Neural progenitor cell (in vitro differentiated cells): ENCODE results near the gene SATB1. TPM values are rescaled to one million over a fixed set of nuclear protein-coding genes. Genes with fewer than 3 reads are reported as not detected.
A peak's percentile ranks its signal among the peaks of the same experiment; 100 is the strongest.

ENCODE experiments used
- DNase-seq: peaks from one replicate; pipeline ENCODE4 v3.0.0-alpha.2; 2016; ENCODE audit warnings: low spot score
- H2AFZ ChIP-seq: fragments of 200-600 bp; sonication (generic); replicated peaks from 2 replicates; pipeline ENCODE4 v1.6.1; 2016; ENCODE audit warnings: antibody characterized with exemption
- H3F3A ChIP-seq: fragments of 200-600 bp; sonication (generic); 2 replicates; pipeline ENCODE4 v1.6.1; 2016; ENCODE audit warnings: antibody characterized with exemption, low read depth
- H3K27ac ChIP-seq: fragments of 200-600 bp; sonication (generic); 2 replicates; pipeline ENCODE4 v1.5.1; 2016; ENCODE audit warnings: mild to moderate bottlenecking
- H3K27me3 ChIP-seq: fragments of 200-600 bp; sonication (generic); 2 replicates; pipeline ENCODE4 v1.6.1; 2016; ENCODE audit warnings: mild to moderate bottlenecking, moderate library complexity
- H3K36me3 ChIP-seq: fragments of 200-600 bp; sonication (generic); 2 replicates; pipeline ENCODE4 v1.5.1; 2016
- H3K4me1 ChIP-seq: fragments of 200-600 bp; sonication (generic); 2 replicates; pipeline ENCODE4 v1.6.1; 2016; ENCODE audit warnings: mixed run types
- H3K4me2 ChIP-seq: fragments of 200-600 bp; sonication (generic); 2 replicates; pipeline ENCODE4 v1.6.1; 2016
- H3K4me3 ChIP-seq: fragments of 200-600 bp; sonication (generic); 2 replicates; pipeline ENCODE4 v1.5.1; 2016
- H3K79me2 ChIP-seq: fragments of 200-600 bp; sonication (generic); 2 replicates; pipeline ENCODE4 v1.6.1; 2016; ENCODE audit warnings: low read depth
- H3K9ac ChIP-seq: fragments of 200-600 bp; sonication (generic); 2 replicates; pipeline ENCODE4 v1.6.1; 2016
- H3K9me3 ChIP-seq: fragments of 200-600 bp; sonication (generic); 2 replicates; pipeline ENCODE4 v1.5.1; 2016; ENCODE audit warnings: low read depth
- H4K20me1 ChIP-seq: fragments of 200-600 bp; sonication (generic); 2 replicates; pipeline ENCODE4 v1.6.1; 2016; ENCODE audit warnings: low read depth
- H3K27ac Mint-ChIP-seq: 3 replicates; pipeline ENCODE4 v1.8.0; 2021; ENCODE audit warnings: mixed read lengths
- H3K27me3 Mint-ChIP-seq: 2 replicates; pipeline ENCODE4 v1.8.0; 2022; ENCODE audit warnings: low read depth, mild to moderate bottlenecking, inconsistent platforms, moderate library complexity, mixed read lengths; ENCODE audit not compliant: insufficient read depth
- H3K36me3 Mint-ChIP-seq: 3 replicates; pipeline ENCODE4 v1.8.0; 2021; ENCODE audit warnings: mixed read lengths
- H3K4me1 Mint-ChIP-seq: 3 replicates; pipeline ENCODE4 v1.8.0; 2021; ENCODE audit warnings: mixed read lengths
- H3K4me3 Mint-ChIP-seq: 3 replicates; pipeline ENCODE4 v1.8.0; 2021; ENCODE audit warnings: mild to moderate bottlenecking, moderate library complexity, mixed read lengths
- H3K9me3 Mint-ChIP-seq: 3 replicates; pipeline ENCODE4 v1.8.0; 2020; ENCODE audit warnings: mixed read lengths
- EZH2 ChIP-seq: fragments of 200-600 bp; sonication (generic); IDR thresholded peaks from 2 replicates; pipeline ENCODE4 v1.6.1; 2017; ENCODE audit warnings: antibody characterized with exemption, mild to moderate bottlenecking, moderate library complexity
- EZH2phosphoT487 ChIP-seq: fragments of 200-600 bp; sonication (generic); IDR thresholded peaks from 2 replicates; pipeline ENCODE4 v1.6.1; 2017; ENCODE audit warnings: antibody characterized with exemption
- total RNA-seq: library from RNA; depleted of rRNA; stranded (reverse); fragments of >200 nt; gene quantifications from 2 replicates; pipeline ENCODE4 v1.2.3, GENCODE V29; 2015; ENCODE audit warnings: low replicate concordance
- TF ChIP-seq, protein P1 (sequence below): fragments of 200-600 bp; sonication (generic); IDR thresholded peaks from 2 replicates; pipeline ENCODE4 v1.5.1; 2017; ENCODE audit warnings: antibody characterized with exemption, mild to moderate bottlenecking

Gene SATB1
- total RNA-seq = 38.2 and 38.6 TPM in 2 replicates

DNA sequence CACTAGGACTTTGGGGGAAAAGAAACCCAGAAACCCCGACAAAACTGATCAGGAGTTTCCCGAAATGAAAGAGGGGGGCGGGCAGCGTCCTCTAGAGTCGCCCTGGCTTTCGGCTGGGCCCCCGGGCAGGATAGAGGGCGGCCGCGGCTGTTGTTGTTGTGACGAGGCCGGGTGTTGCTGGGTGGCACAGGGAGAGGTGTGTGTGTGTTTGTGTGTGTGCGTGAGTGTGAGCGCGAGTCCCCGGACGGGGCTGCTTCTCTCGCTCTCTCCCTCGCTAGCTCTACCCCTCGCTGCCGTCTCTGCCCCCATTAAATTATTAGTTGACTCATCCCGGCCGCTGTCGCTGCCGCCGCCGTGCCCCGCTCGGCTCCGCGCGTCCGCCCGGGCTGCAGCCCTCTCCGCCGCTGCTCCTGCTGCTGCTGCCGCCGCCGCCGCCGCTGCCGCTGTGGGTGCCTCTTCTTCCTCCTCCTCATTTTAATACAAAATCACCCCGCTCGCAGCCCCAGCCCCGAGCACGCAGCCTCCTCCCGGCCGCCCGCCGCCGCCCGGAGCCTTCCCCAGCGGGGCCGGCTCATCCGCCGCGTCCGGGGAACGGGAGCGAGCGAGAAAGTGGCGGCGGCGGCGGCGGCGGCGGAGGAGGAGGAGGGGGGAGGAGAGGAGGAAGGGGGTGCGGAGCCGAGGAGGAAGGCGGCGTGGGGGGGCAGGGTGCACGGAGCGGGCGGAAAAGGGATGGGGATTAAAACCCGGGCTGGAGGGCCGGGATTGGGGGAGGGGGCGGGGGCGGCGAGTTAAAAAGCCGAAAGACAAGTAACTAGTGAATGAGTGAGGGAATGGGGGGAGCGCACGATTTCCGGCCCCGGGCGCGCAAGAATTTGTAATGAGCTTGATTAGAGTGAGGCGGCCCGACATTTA, at the start of gene SATB1:
SATB1 (minus strand) TSS at position 611 of the 912 bp plus-strand sequence. CDS start 4,372 bp downstream, outside the sequence.
- H3F3A ChIP-seq = peaks cover 22% of the 10 kb centered on the region
- peak within 1 kb of the TSS; percentile 93 for H3K4me3 Mint-ChIP-seq
- peak within 1 kb of the TSS; percentile 82 for H3K27ac Mint-ChIP-seq
- H3K4me1 ChIP-seq = peaks cover 14% of the 10 kb centered on the region
- H3K27me3 ChIP-seq = peaks cover 12% of the 10 kb centered on the region
- peak within 1 kb of the TSS; percentile 63 for H3K27ac ChIP-seq
- TF ChIP-seq EZH2 = no peak
- no peak for TF ChIP-seq EZH2phosphoT487
- TF ChIP-seq, protein P1, sequence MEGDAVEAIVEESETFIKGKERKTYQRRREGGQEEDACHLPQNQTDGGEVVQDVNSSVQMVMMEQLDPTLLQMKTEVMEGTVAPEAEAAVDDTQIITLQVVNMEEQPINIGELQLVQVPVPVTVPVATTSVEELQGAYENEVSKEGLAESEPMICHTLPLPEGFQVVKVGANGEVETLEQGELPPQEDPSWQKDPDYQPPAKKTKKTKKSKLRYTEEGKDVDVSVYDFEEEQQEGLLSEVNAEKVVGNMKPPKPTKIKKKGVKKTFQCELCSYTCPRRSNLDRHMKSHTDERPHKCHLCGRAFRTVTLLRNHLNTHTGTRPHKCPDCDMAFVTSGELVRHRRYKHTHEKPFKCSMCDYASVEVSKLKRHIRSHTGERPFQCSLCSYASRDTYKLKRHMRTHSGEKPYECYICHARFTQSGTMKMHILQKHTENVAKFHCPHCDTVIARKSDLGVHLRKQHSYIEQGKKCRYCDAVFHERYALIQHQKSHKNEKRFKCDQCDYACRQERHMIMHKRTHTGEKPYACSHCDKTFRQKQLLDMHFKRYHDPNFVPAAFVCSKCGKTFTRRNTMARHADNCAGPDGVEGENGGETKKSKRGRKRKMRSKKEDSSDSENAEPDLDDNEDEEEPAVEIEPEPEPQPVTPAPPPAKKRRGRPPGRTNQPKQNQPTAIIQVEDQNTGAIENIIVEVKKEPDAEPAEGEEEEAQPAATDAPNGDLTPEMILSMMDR = no peak
- H4K20me1 ChIP-seq = peaks cover 7% of the 10 kb centered on the region
- peaks cover 10% of the 10 kb centered on the region for H3K36me3 Mint-ChIP-seq
- peak within 1 kb of the TSS; percentile 98 for H3K4me2 ChIP-seq
- H3K27me3 Mint-ChIP-seq = peaks cover 7% of the 10 kb centered on the region
- peak within 1 kb of the TSS; percentile 47 for H3K9ac ChIP-seq
- H2AFZ ChIP-seq = peak within 1 kb of the TSS; percentile 98
- peak; percentile 90 for DNase-seq
- H3K36me3 ChIP-seq = no peaks in the 10 kb centered on the region
- H3K79me2 ChIP-seq = peaks cover 22% of the 10 kb centered on the region
- peak within 1 kb of the TSS; percentile 95 for H3K4me3 ChIP-seq
- H3K9me3 ChIP-seq = no peaks in the 10 kb centered on the region
- no peaks in the 10 kb centered on the region for H3K9me3 Mint-ChIP-seq
- H3K4me1 Mint-ChIP-seq = peaks cover 15% of the 10 kb centered on the region

DNA sequence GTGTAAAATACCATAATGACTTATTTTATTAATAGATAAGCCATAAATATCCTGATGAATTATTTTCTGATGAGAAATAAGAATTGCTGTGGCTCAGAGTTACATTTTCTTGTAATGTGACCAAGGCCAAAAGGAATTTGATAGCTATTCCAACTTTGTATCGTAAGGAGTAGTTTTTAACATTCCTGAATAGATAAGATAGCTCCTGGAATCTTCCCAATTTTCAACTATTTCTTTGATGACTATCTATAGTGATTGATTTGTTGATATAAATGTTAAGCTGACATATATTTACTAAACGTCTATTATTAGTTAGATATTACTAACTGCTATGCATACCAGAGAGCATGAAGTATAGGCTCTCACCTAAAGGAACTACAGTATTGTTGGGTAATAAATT, 49.1 kb upstream of the SATB1 start:
- no peaks in the 10 kb centered on the region for H3K4me1 ChIP-seq
- no peak overlapping the region for H2AFZ ChIP-seq

DNA sequence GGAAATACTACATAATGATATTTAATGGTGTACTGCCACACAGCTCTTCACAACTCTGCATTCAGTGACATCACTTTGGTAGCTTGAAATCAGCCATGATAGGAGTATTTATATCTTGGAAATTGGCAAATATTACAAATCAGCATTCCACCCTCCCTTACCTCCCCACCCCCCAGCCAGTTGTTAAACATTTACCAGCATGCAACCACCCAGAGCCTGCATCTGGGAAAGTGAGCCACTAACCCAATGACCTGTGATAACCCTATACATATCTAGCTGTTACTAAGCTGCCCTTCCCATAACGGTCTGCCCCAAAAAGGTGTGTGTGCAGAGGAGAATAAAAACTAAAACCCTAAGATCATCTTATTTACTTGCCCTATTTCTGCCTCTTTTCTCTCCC, 44.6 kb upstream of the SATB1 start:
- Histone ChIP-seq H3K9ac (no peak overlapping the region), H3K4me3 (no peak overlapping the region), H3K27ac (no peak overlapping the region), H3F3A (no peaks in the 10 kb centered on the region), H4K20me1 (no peaks in the 10 kb centered on the region), H3K4me1 (no peaks in the 10 kb centered on the region), H2AFZ (no peak overlapping the region), H3K9me3 (no peaks in the 10 kb centered on the region), H3K4me2 (no peak overlapping the region), H3K36me3 (no peaks in the 10 kb centered on the region), H3K27me3 (no peaks in the 10 kb centered on the region), H3K79me2 (no peaks in the 10 kb centered on the region)
- TF ChIP-seq EZH2phosphoT487 (no peak), EZH2 (no peak)
- TF ChIP-seq, protein P1 = no peak
- DNase-seq = no peak
- Mint-ChIP-seq H3K27me3 (no peaks in the 10 kb centered on the region), H3K36me3 (no peaks in the 10 kb centered on the region), H3K9me3 (no peaks in the 10 kb centered on the region), H3K4me1 (no peaks in the 10 kb centered on the region), H3K27ac (no peak overlapping the region), H3K4me3 (no peak overlapping the region)

More for the DNA sequence above, 49.1 kb upstream of the SATB1 start:
- H3K27ac Mint-ChIP-seq = no peak overlapping the region
- H3K4me3 Mint-ChIP-seq = no peak overlapping the region
- Histone ChIP-seq H3K27me3 (no peaks in the 10 kb centered on the region), H3K4me3 (no peak overlapping the region), H3K79me2 (no peaks in the 10 kb centered on the region), H3K9ac (no peak overlapping the region), H3K27ac (no peak overlapping the region), H3F3A (no peaks in the 10 kb centered on the region), H3K4me2 (no peak overlapping the region), H3K36me3 (no peaks in the 10 kb centered on the region), H3K9me3 (no peaks in the 10 kb centered on the region), H4K20me1 (no peaks in the 10 kb centered on the region)
- H3K4me1 Mint-ChIP-seq = no peaks in the 10 kb centered on the region
- no peaks in the 10 kb centered on the region for H3K27me3 Mint-ChIP-seq
- TF ChIP-seq EZH2phosphoT487 = no peak
- TF ChIP-seq, protein P1 = no peak
- TF ChIP-seq EZH2 = no peak
- H3K36me3 Mint-ChIP-seq = no peaks in the 10 kb centered on the region
- H3K9me3 Mint-ChIP-seq = no peaks in the 10 kb centered on the region
- no peak for DNase-seq
